HG02981 (cell line): Measurements from ENCODE around the gene PRKN.
"Not testable (repeated sequence)": the region's sequence is repeated elsewhere in the genome, so short reads cannot be mapped to it uniquely, and the experiment has no call there.

Experiments used
- ATAC-seq: cut with Tn5 transposase; IDR thresholded peaks from one replicate; pipeline ENCODE4 v1.9.1; 2021; ENCODE audit warnings: mild to moderate bottlenecking, moderate library complexity; ENCODE audit not compliant: unreplicated experiment

Gene PRKN

GRCh38 chr6:162679681-162680080 lies 47.9 kb downstream of the PRKN start:
- ATAC-seq = no peak

GRCh38 chr6:162678896-162679295 lies 48.7 kb downstream of the PRKN start:
- ATAC-seq = not testable (repeated sequence)

GRCh38 chr6:162675503-162675902 lies 52.1 kb downstream of the PRKN start:
- no peak for ATAC-seq

- no peak for ATAC-seq
Measured at GRCh38 chr6:162674452-162674851, 53.1 kb downstream of the PRKN start.

GRCh38 chr6:162671580-162672165 lies 55.9 kb downstream of the PRKN start:
- ATAC-seq = no peak

- no peak for ATAC-seq
Measured at GRCh38 chr6:162670345-162670744, 57.2 kb downstream of the PRKN start.

- ATAC-seq = no peak
Measured at GRCh38 chr6:162666246-162666645, 61.3 kb downstream of the PRKN start.

GRCh38 chr6:162653808-162654207 lies 73.8 kb downstream of the PRKN start:
- ATAC-seq = no peak

GRCh38 chr6:162651505-162651904 lies 76.1 kb downstream of the PRKN start:
- ATAC-seq = no peak

GRCh38 chr6:162649271-162649670 lies 78.3 kb downstream of the PRKN start:
- ATAC-seq = no peak

- ATAC-seq = no peak
Measured at GRCh38 chr6:162644153-162644552, 83.4 kb downstream of the PRKN start.

- no peak for ATAC-seq
Measured at GRCh38 chr6:162640756-162641155, 86.8 kb downstream of the PRKN start.

GRCh38 chr6:162639951-162640350 lies 87.6 kb downstream of the PRKN start:
- no peak for ATAC-seq

GRCh38 chr6:162638931-162639574 lies 88.5 kb downstream of the PRKN start:
- ATAC-seq = no peak

- ATAC-seq = no peak
Measured at GRCh38 chr6:162637317-162637716, 90.2 kb downstream of the PRKN start.

- no peak for ATAC-seq
Measured at GRCh38 chr6:162636167-162636566, 91.4 kb downstream of the PRKN start.

- no peak for ATAC-seq
Measured at GRCh38 chr6:162631546-162631945, 96.0 kb downstream of the PRKN start.

- ATAC-seq = no peak
Measured at GRCh38 chr6:162630069-162630468, 97.5 kb downstream of the PRKN start.

GRCh38 chr6:162627825-162628224 lies 99.7 kb downstream of the PRKN start:
- no peak for ATAC-seq

- ATAC-seq = no peak
Measured at GRCh38 chr6:162627362-162627761, 100.2 kb downstream of the PRKN start.

GRCh38 chr6:162626869-162627268 lies 100.7 kb downstream of the PRKN start:
- ATAC-seq = no peak

- no peak for ATAC-seq
Measured at GRCh38 chr6:162625846-162626540, 101.6 kb downstream of the PRKN start.
